Measurements from ENCODE around the gene IPO4.

DNA sequence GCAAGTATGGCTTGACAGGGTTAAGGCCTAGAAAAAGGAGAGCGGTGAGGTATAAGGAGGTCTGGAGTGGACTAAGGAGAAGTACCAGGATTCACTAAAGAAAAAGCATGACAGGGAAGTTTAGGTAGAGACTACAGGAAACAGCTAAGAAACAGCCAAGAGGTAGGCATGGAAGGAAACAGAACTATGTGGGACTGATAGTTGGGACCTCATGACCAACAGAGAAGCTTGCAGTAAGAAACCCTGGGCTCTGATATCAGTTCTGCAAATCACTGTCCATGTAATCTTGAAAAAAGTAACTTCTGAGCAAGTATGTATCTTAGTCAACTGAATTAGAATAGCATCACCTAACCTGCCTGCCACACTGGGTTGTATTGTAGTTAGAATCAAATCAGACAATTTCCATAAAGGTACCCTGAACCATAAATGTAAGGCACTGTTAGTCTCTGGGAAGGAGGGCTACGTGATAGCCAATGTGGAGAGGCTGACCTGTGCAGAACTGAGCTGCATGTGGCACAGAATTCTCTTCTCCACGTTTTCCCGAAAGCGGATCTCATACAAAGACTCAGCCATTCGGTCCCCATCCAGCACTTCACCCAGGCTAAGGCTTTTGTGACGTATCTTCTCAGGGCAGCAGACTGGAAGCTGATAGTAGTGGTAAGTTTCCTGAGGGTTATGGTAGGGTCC lies 5.7 kb upstream of the IPO4 start:
- TF ChIP-seq CEBPB (IDR thresholded peaks at IDR 0.05; ENCODE audit: low read depth, low read length) (no peak), CTCF (conservative IDR thresholded peaks at IDR 0.05; ENCODE audit: low read depth, low read length) (no peak)
